ENCODE measurements around the gene CAMSAP1.

The CAMSAP1 gene

DNA sequence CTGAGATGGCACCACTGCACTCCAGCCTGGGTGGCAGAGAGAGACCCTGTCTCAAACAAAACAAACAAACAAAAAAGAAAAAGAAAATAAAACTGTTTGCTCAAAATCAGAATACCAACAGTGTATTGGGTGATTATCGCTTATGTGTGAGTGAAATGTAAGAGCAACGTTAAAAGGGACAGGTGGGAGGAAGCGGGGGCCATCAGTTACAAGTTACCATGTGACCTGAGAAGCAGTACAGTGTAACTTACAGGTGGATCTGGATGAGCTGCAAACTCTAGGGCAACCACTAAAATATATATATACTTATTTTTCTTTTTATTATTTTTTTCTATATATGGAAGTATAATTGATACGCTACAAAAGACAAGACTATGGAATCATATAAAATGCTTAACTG, 112.0 kb downstream of the CAMSAP1 start:
- TF ChIP-seq, protein P1, sequence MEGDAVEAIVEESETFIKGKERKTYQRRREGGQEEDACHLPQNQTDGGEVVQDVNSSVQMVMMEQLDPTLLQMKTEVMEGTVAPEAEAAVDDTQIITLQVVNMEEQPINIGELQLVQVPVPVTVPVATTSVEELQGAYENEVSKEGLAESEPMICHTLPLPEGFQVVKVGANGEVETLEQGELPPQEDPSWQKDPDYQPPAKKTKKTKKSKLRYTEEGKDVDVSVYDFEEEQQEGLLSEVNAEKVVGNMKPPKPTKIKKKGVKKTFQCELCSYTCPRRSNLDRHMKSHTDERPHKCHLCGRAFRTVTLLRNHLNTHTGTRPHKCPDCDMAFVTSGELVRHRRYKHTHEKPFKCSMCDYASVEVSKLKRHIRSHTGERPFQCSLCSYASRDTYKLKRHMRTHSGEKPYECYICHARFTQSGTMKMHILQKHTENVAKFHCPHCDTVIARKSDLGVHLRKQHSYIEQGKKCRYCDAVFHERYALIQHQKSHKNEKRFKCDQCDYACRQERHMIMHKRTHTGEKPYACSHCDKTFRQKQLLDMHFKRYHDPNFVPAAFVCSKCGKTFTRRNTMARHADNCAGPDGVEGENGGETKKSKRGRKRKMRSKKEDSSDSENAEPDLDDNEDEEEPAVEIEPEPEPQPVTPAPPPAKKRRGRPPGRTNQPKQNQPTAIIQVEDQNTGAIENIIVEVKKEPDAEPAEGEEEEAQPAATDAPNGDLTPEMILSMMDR (IDR thresholded peaks at IDR 0.05; ENCODE audit: extremely low read depth, insufficient read depth, missing control alignments), result no peak
- in situ Hi-C loops (cut with MboI; ENCODE audit: low pct_unique_long_range_greater_than_20kb, low sequenced_read_pairs, unreplicated experiment), result no loop called here
- no peak for DNase-seq (ENCODE audit: low spot score)

DNA sequence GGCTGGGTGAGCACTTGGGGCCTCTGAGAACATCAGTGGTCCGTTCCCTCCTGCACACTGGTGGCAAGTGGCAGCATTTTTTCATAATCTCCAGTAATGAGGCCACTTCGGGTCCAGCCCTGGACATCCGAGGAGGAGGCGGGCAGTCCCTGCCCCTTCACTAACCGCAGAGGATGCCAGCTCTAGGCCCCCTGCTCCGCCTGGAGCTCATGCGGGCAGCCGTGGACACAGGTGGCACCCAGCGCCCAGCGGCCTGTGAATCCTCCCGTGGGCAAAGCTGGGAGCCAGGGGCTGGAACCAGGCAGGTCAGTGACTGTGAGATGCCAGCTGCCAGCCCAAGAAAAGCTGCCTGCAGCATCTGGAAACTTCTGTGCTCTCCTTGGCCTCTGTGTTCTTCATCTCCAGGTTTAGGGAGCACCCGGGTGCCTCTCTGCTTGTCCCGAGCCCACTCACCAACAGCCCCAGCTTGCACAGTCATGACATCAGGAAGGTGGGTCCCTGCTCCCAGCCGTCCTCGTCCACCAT, 112.9 kb downstream of the CAMSAP1 start:
- no peak for DNase-seq (ENCODE audit: low spot score)
- TF ChIP-seq, protein P1 (IDR thresholded peaks at IDR 0.05; ENCODE audit: extremely low read depth, insufficient read depth, missing control alignments), result no peak
- in situ Hi-C loops (cut with MboI; ENCODE audit: low pct_unique_long_range_greater_than_20kb, low sequenced_read_pairs, unreplicated experiment), result no loop called here

DNA sequence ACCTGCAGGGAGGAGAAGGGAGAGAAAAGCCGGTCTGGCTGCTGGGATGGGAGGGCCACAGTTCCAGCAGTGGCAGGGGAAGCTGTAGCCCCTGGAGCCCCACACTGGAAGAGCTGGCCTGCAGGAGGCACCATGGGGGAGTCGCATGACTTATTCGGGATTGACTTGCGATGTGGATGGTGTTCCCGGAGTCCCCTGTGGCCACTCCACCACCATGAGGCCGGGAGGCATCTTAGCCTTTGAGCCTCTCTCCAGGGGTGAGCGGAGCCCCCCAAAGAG, 113.3 kb downstream of the CAMSAP1 start:
- in situ Hi-C loops (cut with MboI; ENCODE audit: low pct_unique_long_range_greater_than_20kb, low sequenced_read_pairs, unreplicated experiment), result no loop called here
- TF ChIP-seq, protein P1 (IDR thresholded peaks at IDR 0.05; ENCODE audit: extremely low read depth, insufficient read depth, missing control alignments), result no peak
- no peak for DNase-seq (ENCODE audit: low spot score)

DNA sequence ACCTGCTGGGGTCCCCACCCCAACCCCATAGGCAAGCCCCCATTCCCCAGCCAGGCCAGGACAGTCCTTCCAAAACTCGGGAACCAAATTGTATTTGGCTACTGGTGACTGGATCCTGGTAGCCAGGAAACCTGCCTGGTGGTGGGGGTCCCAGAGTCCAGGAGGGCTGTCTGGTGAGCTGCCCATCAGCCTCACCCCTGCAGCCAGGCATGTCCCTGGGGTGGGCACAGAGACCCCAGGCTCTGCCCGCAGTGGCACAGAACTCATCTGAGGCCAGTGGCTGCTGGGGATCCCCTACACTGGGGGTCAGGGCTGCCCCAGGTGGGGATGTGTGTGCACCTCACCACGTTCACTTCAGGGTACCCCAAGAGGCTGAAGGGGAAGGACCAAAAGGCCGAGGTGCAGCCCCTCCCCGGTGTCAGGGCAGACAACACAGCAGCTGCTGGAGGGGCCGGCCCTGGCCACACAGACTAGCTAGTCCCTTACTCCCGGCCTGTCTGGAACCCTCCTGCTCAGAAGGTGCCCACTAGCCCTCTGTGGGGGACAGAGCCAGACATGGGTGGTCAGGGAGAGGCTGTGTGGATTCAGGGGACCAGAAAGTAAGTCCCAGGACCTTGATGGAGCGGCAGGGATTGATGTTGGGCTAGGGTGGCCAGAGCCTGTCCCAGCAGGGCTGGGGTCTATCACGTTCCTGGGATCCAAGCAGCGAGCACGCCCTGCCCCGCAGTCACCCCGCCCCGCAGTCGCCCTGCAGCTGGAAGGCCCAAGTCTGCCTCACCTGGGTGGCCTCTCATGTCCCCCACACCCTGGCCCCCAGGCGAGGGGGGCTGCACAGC, 113.9 kb downstream of the CAMSAP1 start:
- TF ChIP-seq, protein P1 (IDR thresholded peaks at IDR 0.05; ENCODE audit: extremely low read depth, insufficient read depth, missing control alignments), result no peak
- in situ Hi-C loops (cut with MboI; ENCODE audit: low pct_unique_long_range_greater_than_20kb, low sequenced_read_pairs, unreplicated experiment), result no loop called here
- no peak for DNase-seq (ENCODE audit: low spot score)

DNA sequence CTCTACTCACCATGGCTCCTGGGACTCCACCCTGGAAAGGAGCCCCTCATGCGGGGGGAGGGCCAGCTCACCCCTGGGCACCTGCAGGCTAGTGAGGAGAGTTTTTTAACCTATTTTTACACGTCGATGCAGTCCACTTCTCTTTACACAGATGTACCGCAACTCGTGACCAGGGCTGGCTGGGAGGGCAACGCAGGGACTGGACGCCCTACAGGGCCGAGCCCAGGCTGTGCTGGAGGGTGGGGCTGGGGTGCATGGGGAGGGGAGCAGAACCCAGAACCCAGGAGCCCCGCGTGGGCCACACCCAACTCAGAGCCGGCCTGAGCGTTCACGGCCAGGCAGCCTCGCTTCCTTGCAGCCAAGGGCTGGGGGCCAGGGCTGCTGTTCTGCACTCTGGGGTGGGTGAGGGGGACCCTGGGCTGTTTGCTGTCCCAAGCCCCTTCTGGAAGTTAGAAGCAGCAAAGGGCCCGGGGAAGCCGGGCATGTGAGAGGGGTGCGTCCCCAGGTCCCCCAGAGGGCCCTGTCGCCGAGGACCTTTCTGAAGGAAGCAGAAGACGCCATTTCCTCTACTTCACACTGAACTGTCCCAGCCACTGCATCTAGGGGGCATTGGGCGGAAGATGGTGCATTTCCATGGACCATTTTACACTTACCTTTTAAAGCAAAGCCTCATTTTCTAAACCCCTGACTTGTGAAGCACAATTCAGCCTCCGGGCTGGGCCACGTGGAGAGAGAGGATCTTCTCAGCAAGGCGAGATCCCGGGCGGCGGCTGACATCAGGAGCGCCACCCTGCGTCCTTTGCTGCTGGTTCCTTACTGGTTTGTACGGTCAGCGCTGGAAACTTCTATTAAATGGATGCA, 114.8 kb downstream of the CAMSAP1 start:
- in situ Hi-C loops (cut with MboI; ENCODE audit: low pct_unique_long_range_greater_than_20kb, low sequenced_read_pairs, unreplicated experiment), result no loop called here
- TF ChIP-seq, protein P1 (IDR thresholded peaks at IDR 0.05; ENCODE audit: extremely low read depth, insufficient read depth, missing control alignments), result no peak
- DNase-seq (ENCODE audit: low spot score), result no peak

DNA sequence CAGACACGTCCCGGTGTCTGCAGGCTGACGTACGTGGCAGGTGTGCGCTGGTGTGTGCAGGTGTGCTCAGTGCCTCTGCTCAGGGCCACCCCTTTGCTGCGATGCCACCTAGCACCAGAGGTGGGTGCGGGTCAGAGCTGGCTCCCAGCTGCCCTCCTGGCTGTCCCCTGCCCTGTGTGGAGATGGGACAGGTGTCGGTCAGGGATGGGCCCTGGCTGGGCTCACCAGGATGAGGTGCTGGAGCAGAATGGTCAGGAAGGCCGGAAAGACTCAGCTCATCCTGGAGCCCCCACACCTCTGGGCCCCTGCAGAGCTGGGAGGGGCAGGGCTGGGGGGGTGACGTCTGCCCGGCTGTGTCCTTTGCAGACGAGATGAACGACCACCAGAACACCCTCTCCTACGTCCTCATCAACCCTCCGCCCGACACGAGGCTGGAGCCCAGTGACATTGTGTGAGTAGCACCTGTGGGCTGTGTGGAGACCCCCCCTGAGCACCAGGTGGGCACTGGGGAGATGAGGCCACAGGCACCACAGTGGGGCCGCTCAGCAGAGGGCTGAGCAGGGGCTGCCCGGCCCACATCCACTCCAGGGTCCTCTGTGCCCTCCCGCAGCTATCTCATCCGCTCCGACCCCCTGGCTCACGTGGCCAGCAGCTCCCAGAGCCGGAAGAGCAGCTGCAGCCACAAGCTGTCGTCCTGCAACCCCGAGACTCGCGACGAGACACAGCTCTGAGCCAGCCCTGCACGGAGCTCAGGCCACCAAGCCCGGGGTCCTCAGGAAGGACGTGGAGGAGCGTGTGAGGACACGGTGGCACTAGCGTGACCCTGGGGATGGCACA, 115.7 kb downstream of the CAMSAP1 start:
- TF ChIP-seq, protein P1 (IDR thresholded peaks at IDR 0.05; ENCODE audit: extremely low read depth, insufficient read depth, missing control alignments), result no peak
- no peak for DNase-seq (ENCODE audit: low spot score)
- in situ Hi-C loops (cut with MboI; ENCODE audit: low pct_unique_long_range_greater_than_20kb, low sequenced_read_pairs, unreplicated experiment), result no loop called here

Data from GM13977 (cell line).